ENCODE results near the gene MCHR1. TPM values are rescaled to one million over a fixed set of nuclear protein-coding genes. Genes with fewer than 3 reads are reported as not detected.
A peak's percentile ranks its signal among the peaks of the same experiment; 100 is the strongest.

MCHR1 gene
- total RNA-seq, 2 donors from 2014 or later: not detected

- Histone ChIP-seq H3K9me3 (no peaks in the 10 kb centered on the region), H3K4me3 (peak overlapping the region; percentile 97 to 99), H3K27me3 (no peaks in the 10 kb centered on the region), H3K27ac (peak overlapping the region; percentile 11 to 95 (median 87)), H3K36me3 (replicated peaks in 1 of 2; ENCODE audit: insufficient read depth in 1 of 2, low read depth in 2 of 2) (no peaks in the 10 kb centered on the region), H3K4me1 (peaks cover 28% of the 10 kb centered on the region)
- intact Hi-C loops (cut with DNase I): no loop called here
- peak in 1 of 4 donors; percentile 5 for DNase-seq
- WGBS, 2 donors: 15 to 20% methylated on average over 15 to 21 of the region's 21 CpGs
- ATAC-seq: no peak
- TF ChIP-seq CTCF (IDR thresholded peaks at IDR 0.05) (no peak), POLR2A (IDR thresholded peaks at IDR 0.05) (no peak)
Observed at GRCh38 chr22:40635043-40635939, 44.0 kb upstream of the MCHR1 start.

- Histone ChIP-seq H3K27ac (peak overlapping the region; percentile 85 to 95 (median 88)), H3K4me3 (peak overlapping the region; percentile 97 to 99), H3K27me3 (no peaks in the 10 kb centered on the region), H3K36me3 (replicated peaks in 1 of 2; ENCODE audit: insufficient read depth in 1 of 2, low read depth in 2 of 2) (no peaks in the 10 kb centered on the region), H3K9me3 (no peaks in the 10 kb centered on the region), H3K4me1 (peaks cover 28% of the 10 kb centered on the region)
- intact Hi-C loops (cut with DNase I): no loop called here
- TF ChIP-seq CTCF (IDR thresholded peaks at IDR 0.05) (no peak), POLR2A (IDR thresholded peaks at IDR 0.05) (no peak)
- 0 to 1% methylated on average over 1 to 21 of the region's 31 CpGs for WGBS, 2 donors
- DNase-seq (peak in 1 of 4 donors; percentile 13), ATAC-seq (peak; percentile 12)
Observed at GRCh38 chr22:40635940-40636379, 43.3 kb upstream of the MCHR1 start.

- no peaks in the 10 kb centered on the region for H3K36me3 ChIP-seq (replicated peaks in 1 of 2; ENCODE audit: insufficient read depth in 1 of 2, low read depth in 2 of 2)
Observed at GRCh38 chr22:40636380-40637182, 42.7 kb upstream of the MCHR1 start, which contains the start of gene MRTFA. Gene MRTFA, minus strand, starts transcription at chr22:40636719.

More at GRCh38 chr22:40636380-40637182, 42.7 kb upstream of the MCHR1 start, which contains the start of gene MRTFA:
- peak within 1 kb of the TSS; percentile 97 to 99 for H3K4me3 ChIP-seq
- no peaks in the 10 kb centered on the region for H3K27me3 ChIP-seq
- H3K27ac ChIP-seq: peak within 1 kb of the TSS; percentile 85 to 95 (median 90)
- ATAC-seq (peak; percentile 96), DNase-seq (peak; percentile 100)
- WGBS, 2 donors: 0 to 3% methylated on average over 24 to 71 of the region's 82 CpGs
- peaks cover 28% of the 10 kb centered on the region for H3K4me1 ChIP-seq
- H3K9me3 ChIP-seq: no peaks in the 10 kb centered on the region
- intact Hi-C loops (cut with DNase I): no loop called here
- TF ChIP-seq CTCF (IDR thresholded peaks at IDR 0.05): peak in 2 of 7 experiments; percentile 12 to 16
- TF ChIP-seq POLR2A (IDR thresholded peaks at IDR 0.05): peak; percentile 97 to 99 (median 98)
